GM18909 (cell line): Measurements from ENCODE around the gene NPIPA8.
"Not testable (repeated sequence)": the region's sequence is repeated elsewhere in the genome, so short reads cannot be mapped to it uniquely, and the experiment has no call there.

Experiments
- ATAC-seq: cut with Tn5 transposase; IDR thresholded peaks from one replicate; pipeline ENCODE4 v1.9.1; 2021; ENCODE audit warnings: mild to moderate bottlenecking; ENCODE audit not compliant: unreplicated experiment, poor library complexity

NPIPA8 gene

DNA sequence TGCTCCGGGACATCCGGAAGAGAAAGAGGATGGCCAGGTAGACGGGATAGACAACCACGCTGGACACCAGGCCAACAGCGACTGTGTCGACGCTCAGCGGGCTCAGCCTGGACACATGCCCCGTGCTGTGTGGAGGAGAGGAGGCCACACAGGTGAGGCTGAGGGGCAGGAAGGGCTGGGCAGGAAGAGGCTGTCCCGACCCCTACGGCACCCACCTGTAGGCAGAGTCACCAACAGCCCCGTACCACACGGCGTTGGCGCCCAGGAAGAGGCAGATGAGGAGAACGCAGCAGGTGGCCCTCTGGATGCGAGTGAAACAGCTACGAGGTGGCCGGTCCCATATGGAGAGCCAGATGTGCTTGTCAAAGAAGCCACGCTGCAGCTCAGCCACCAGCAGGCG is at the start of gene NPIPA8:
NPIPA8 (minus strand) TSS at position 101 of the 400 bp plus-strand sequence. CDS start 4,074 bp downstream, outside the sequence.
- ATAC-seq, result not testable (repeated sequence)

DNA sequence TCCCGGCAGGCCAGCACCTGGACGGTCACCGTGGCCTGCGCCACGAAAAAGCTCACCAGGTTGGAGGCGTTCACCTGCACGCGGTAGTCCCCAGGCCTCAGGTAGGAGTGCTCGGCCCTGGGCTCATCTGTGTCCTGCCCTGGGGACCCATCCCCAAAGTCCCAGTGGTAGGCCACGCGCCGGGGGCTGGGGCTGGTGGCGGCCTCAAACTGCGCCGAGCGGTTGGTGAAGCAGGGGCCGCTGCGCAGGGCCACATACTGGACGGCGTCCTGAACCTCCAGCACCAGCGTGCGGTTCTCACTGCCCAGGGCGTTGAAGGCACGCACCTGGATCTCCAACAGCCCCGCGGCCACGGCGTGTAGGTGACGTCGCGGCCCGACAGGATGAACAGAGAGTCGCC is 48.7 kb upstream of the NPIPA8 start:
- not testable (repeated sequence) for ATAC-seq

DNA sequence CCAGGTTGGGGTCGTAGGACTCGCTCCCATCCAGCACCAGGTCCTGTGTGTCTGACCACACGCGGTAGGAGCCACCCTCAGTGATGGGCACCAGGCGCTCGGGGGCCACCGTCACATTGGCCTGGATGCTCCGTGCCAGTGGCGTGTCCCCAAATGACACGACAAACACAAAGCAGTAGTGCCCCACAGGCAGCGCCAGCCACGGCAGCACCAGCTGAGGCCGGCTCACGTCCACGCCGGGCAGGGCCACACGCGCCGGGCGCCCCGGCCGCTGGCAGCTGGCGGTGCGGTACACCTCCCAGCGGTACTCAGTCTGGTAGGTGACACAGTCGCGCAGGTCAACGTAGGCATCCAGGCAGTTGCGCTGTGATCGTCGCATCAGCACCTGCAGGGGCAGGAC is 48.3 kb upstream of the NPIPA8 start:
- not testable (repeated sequence) for ATAC-seq

DNA sequence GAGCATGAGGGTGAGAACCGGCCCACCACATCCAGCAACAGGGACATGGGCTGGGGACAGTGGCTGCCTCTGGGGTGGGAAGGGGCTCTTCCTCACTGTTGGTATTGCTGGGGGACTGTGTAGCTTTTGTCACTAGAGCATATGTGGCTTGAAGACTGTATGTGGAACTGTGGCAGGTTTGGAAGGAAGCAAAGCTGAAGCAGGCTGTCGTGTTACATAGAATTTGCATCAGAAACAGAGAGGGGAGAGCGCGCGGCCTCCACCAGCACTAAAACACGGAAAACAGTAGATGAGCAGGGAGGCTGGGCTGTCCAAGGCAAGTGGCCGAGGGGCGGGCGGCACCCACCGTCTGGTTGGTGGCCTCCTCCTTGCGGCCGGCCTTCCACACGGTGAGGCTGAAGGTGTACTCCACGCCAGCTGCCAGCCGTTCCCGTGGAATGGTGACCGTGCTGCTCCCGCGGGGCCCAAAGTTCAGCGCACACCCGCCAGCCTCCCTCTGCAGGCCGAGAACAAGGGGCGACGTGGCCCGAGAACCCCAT is 47.6 kb upstream of the NPIPA8 start:
- ATAC-seq, result not testable (repeated sequence)

- not testable (repeated sequence) for ATAC-seq
Observed at GRCh38 chr16:18382696-18383095, 46.2 kb upstream of the NPIPA8 start.

- ATAC-seq, result not testable (repeated sequence)
Observed at GRCh38 chr16:18347742-18348141, 11.2 kb upstream of the NPIPA8 start.

DNA sequence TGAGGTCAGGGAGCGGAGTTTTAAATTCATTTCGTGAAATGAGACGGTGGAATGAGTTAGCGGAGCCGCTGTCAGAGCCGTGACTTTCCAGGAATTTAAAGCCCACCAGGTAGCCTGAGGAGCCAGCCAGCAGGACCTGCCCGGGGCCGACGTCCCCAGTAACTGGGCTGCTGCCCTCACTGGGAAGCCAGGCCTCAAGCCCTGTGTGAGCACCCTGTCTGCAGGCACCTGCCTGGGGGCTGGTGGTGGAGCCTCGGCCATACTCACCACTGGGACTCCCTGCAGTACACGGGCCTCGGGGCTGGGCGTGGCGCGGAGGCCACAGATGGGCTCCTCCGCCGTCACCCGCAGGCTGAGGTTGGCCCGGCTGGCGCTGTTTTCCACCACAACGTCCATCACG is 10.5 kb upstream of the NPIPA8 start:
- not testable (repeated sequence) for ATAC-seq

DNA sequence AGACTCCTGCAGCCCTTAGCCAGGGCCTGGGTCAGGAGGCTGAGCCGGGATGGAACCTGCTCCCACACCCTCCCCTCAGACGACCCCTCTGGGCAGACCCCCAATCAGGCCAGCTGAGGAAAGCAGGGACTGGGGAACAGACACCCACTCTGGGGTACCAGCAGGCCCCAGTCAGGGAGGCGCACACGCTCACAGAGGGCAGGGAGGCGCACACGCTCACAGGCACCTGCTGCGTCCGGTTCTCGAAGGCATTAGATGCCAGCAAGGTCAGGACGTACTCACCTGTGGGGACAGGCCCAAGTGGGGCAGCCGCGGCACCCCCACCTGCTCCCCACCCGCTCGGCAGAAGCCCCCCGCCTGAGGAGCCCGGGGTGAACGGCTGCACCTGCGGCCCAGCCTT is 8.1 kb upstream of the NPIPA8 start:
- ATAC-seq, result not testable (repeated sequence)

DNA sequence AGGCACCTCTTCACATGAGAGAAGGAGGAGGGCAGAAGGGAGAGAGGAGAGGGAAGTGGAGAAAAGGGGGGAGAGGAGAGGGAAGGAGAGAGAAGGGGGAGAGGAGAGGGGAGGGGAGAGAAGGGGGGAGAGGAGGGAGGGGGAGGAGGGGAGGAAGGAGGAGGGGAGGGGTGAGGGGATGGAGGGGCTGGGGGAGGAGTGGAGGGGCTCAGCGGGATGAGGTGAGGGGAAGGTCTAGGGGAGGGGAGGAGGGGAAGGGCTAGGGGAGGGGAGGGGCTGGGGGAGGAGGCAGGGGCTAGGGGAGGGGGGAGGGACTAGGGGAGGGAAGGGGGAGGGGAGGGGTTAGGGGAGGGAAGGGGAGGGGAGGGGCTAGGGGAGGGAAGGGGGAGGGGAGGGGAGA is 5.5 kb upstream of the NPIPA8 start:
- ATAC-seq, result not testable (repeated sequence)

- ATAC-seq, result not testable (repeated sequence)
Observed at GRCh38 chr16:18341417-18341960, 5.0 kb upstream of the NPIPA8 start.

- ATAC-seq, result not testable (repeated sequence)
Observed at GRCh38 chr16:18339210-18339609, 2.7 kb upstream of the NPIPA8 start.

DNA sequence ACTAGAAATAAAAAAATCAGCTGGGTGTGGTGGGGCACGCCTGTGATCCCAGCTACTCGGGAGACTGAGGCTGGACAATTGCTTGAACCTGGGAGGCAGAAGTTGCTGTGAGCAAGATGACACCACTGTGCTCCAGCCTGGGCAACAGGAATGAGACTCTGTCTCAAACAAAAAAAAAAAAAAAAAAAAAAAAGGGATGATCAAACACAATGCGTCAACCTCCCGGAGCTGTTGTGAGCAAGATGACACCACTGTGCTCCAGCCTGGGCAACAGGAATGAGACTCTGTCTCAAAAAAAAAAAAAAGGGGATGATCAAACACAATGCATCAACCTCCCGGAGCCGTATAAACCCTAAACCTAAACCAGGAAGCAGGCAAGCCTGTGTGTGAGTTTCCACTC is 24.7 kb downstream of the NPIPA8 start:
- not testable (repeated sequence) for ATAC-seq

DNA sequence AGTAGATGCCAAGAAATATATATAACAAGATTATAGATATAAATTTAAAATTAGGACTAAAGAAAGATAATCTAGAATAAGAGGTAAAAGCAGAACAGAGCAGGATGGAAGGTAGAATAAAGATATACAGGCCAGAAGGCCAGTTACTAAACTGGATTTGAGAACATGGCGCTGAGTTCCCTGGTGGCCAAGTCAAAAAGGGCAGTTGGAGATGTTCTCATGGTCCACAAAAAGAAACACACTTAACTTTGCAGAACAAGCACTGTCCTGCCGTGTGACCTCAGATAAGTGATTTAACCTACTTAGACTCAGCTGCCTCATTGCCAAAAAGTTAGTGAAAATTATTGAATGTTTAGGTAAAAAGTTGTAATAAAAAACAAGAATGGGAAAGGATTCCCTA is 27.4 kb downstream of the NPIPA8 start:
- ATAC-seq, result not testable (repeated sequence)

- ATAC-seq, result not testable (repeated sequence)
Observed at GRCh38 chr16:18307241-18307640, 29.3 kb downstream of the NPIPA8 start.

- ATAC-seq, result not testable (repeated sequence)
Observed at GRCh38 chr16:18306066-18306465, 30.5 kb downstream of the NPIPA8 start.

DNA sequence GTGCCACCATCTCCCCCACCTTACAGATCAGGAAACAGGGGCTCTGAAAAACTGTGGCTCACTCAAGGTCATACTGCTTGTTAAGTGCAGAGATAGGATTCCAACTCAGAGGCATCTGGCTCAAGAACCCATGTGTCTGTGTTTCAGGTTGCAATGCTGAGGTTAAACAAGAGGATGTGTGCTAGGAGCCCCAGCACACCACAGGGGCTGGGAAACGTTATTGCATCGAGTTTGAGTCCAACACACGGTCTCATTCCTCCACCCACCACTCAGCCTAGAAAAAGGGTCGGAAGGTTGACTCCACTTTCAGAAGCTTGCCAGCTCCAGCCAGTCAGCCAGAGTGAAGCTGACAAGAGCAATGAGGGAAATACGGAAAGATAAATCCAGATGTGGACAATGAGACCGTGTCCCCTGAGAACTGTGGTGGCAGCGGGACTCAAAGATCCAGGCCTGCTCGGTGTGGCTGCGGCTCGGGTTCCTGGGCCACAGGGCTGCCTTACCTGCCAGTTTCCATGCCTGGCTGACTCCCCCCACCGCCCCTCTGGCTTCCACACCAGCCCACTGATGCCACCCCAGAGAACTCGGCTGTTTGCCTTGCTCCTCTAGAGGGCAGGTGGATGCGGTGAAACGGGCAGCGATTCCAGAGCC is 33.4 kb downstream of the NPIPA8 start:
- not testable (repeated sequence) for ATAC-seq

- not testable (repeated sequence) for ATAC-seq
Observed at GRCh38 chr16:18297714-18298113, 38.8 kb downstream of the NPIPA8 start.

- not testable (repeated sequence) for ATAC-seq
Observed at GRCh38 chr16:18296931-18297330, 39.6 kb downstream of the NPIPA8 start.

DNA sequence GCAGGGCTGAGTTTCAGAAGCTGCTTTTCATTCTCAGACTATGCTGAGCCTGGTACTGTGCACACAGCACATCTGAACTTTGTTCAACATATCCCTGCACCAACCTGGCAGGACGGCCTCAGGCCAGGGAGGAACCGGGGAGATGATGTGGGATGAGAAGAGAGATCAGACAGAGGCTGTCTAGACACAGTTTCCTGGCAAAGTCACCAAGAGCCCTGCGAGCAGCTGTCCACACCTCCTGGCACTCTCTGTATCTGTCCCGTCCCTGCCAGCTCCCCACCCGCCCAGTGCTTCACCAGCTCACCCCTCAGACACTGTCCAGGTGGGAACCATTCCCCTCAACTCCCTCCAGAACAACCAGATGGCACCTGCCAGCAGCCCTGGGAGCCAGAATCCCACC is 42.2 kb downstream of the NPIPA8 start:
- not testable (repeated sequence) for ATAC-seq

DNA sequence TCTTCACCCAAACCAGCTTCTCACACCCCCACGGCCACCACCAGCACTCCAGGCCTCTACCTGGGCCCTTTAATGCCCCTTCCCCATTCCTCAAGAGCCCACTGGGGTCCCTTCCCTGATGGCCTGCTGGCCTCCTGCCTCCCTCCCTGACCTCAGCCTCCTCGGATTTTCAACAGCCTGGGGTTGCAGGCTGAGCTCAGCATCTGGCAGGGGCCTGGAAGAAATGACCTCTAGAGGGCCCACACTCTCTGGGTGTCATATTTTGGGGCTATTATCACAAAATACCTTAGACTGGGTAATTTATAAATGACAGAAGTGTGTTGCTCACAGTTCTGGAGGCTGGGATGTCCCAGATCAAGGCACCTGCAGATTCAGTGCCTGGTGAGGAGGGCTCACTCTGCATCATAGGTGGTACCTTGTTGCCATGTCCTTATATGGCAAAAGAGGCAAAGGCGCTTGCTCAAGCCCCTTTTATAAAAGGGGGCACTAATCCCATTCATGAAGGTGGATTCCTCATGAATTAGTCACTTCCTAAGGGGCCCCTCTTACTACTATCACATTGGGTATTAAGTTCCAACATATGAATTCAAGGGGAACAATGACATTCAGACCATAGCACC is 43.1 kb downstream of the NPIPA8 start:
- not testable (repeated sequence) for ATAC-seq

- ATAC-seq, result not testable (repeated sequence)
Observed at GRCh38 chr16:18290959-18291358, 45.6 kb downstream of the NPIPA8 start.
